SU-DHL-6 (cell line): ENCODE measurements around the gene ADSL.

ENCODE experiments used
- H2AFZ ChIP-seq: fragments of 200-600 bp; sonication (generic); 2 replicates; pipeline ENCODE4 v1.6.1; 2014; ENCODE audit warnings: low read depth, mild to moderate bottlenecking, moderate library complexity, mixed read lengths, antibody characterized with exemption, low read length; ENCODE audit not compliant: severe bottlenecking
- H3F3A ChIP-seq: fragments of 200-600 bp; shearing (Covaris generic); 2 replicates; pipeline ENCODE4 v1.6.0; 2016; ENCODE audit warnings: antibody characterized with exemption, mild to moderate bottlenecking; ENCODE audit not compliant: insufficient read depth
- H3K27ac ChIP-seq: fragments of 200-600 bp; sonication (generic); 2 replicates; pipeline ENCODE4 v1.5.1; 2016; ENCODE audit warnings: low read depth, mild to moderate bottlenecking, low read length, moderate library complexity, mixed read lengths
- H3K27me3 ChIP-seq: fragments of 200-600 bp; sonication (generic), shearing (Covaris generic); 2 replicates; pipeline ENCODE4 v1.6.0; 2014; ENCODE audit warnings: mild to moderate bottlenecking, low read length
- H3K36me3 ChIP-seq: fragments of 200-600 bp; sonication (generic); 2 replicates; pipeline ENCODE4 v1.6.1; 2014; ENCODE audit warnings: mild to moderate bottlenecking, low read length, mixed read lengths
- H3K4me2 ChIP-seq: fragments of 300-600, 200-600 bp; shearing (Covaris generic), sonication (generic); 2 replicates; pipeline ENCODE4 v1.6.0; 2014; ENCODE audit warnings: low read length, low read depth, mild to moderate bottlenecking; ENCODE audit not compliant: poor library complexity, severe bottlenecking
- H3K4me3 ChIP-seq: fragments of 200-600 bp; sonication (generic); 2 replicates; pipeline ENCODE4 v1.5.1; 2014; ENCODE audit warnings: antibody characterized with exemption, low read length, mild to moderate bottlenecking, mixed read lengths; ENCODE audit not compliant: insufficient read depth, poor library complexity, severe bottlenecking
- H3K79me2 ChIP-seq: fragments of 200-600 bp; sonication (generic); 2 replicates; pipeline ENCODE4 v1.6.1; 2014; ENCODE audit warnings: mild to moderate bottlenecking, low read length, moderate library complexity; ENCODE audit not compliant: insufficient read depth
- H3K9ac ChIP-seq: fragments of 200-600 bp; sonication (generic); 2 replicates; pipeline ENCODE4 v1.7.0; 2014; ENCODE audit warnings: mild to moderate bottlenecking, low read length
- H3K9me2 ChIP-seq: fragments of 200-600 bp; sonication (generic); replicated peaks from 2 replicates; pipeline ENCODE4 v1.6.1; 2014; ENCODE audit warnings: low read length; ENCODE audit not compliant: insufficient read depth
- H3K9me3 ChIP-seq: fragments of 200-600 bp; sonication (generic); 2 replicates; pipeline ENCODE4 v1.6.1; 2014; ENCODE audit warnings: low read length, mixed read lengths; ENCODE audit not compliant: insufficient read depth
- H4K20me1 ChIP-seq: fragments of 200-600 bp; sonication (generic); 2 replicates; pipeline ENCODE4 v1.6.1; 2014; ENCODE audit warnings: low read depth, mild to moderate bottlenecking, antibody characterized with exemption, low read length, moderate library complexity, mixed read lengths
- CTCF ChIP-seq: fragments of 200-600 bp; sonication (generic); IDR thresholded peaks from one replicate; pipeline ENCODE4 v1.5.1; 2017; ENCODE audit warnings: antibody characterized with exemption, mild to moderate bottlenecking, low read length, moderate library complexity; ENCODE audit not compliant: insufficient read depth, poor library complexity, severe bottlenecking
- EZH2phosphoT487 ChIP-seq: fragments of 200-600 bp; sonication (generic), shearing (Covaris generic); conservative IDR thresholded peaks from 2 replicates; pipeline ENCODE4 v1.6.1; 2018; ENCODE audit warnings: mild to moderate bottlenecking, antibody characterized with exemption, low read length, moderate library complexity, mixed read lengths

Gene ADSL

GRCh38 chr22:40364431-40364830 lies 18.1 kb downstream of the ADSL start:
- peaks cover 40% of the 10 kb centered on the region for H3K36me3 ChIP-seq
- H3K4me3 ChIP-seq: no peak overlapping the region
- no peak overlapping the region for H2AFZ ChIP-seq
- peaks cover 42% of the 10 kb centered on the region for H3F3A ChIP-seq
- H3K27me3 ChIP-seq: no peaks in the 10 kb centered on the region
- H4K20me1 ChIP-seq: no peaks in the 10 kb centered on the region
- no peaks in the 10 kb centered on the region for H3K9me2 ChIP-seq
- no peak overlapping the region for H3K9ac ChIP-seq
- H3K9me3 ChIP-seq: no peaks in the 10 kb centered on the region
- H3K27ac ChIP-seq: no peak overlapping the region
- H3K4me2 ChIP-seq: no peak overlapping the region
- no peaks in the 10 kb centered on the region for H3K79me2 ChIP-seq
- TF ChIP-seq CTCF (no peak), EZH2phosphoT487 (no peak)

- peaks cover 4% of the 10 kb centered on the region for H3K79me2 ChIP-seq
- H2AFZ ChIP-seq: no peak overlapping the region
- H3K27ac ChIP-seq: no peak overlapping the region
- H3K27me3 ChIP-seq: no peaks in the 10 kb centered on the region
- TF ChIP-seq CTCF (no peak), EZH2phosphoT487 (no peak)
- no peak overlapping the region for H3K4me3 ChIP-seq
- peaks cover 49% of the 10 kb centered on the region for H3F3A ChIP-seq
- H4K20me1 ChIP-seq: no peaks in the 10 kb centered on the region
- H3K36me3 ChIP-seq: peaks cover 32% of the 10 kb centered on the region
- no peaks in the 10 kb centered on the region for H3K9me3 ChIP-seq
- no peak overlapping the region for H3K9ac ChIP-seq
- H3K9me2 ChIP-seq: no peaks in the 10 kb centered on the region
- H3K4me2 ChIP-seq: no peak overlapping the region
These were observed 19.8 kb downstream of the ADSL start for GRCh38 chr22:40366068-40366467.

- Histone ChIP-seq H3K4me3 (no peak overlapping the region), H3K9me2 (no peaks in the 10 kb centered on the region), H3K9me3 (no peaks in the 10 kb centered on the region), H4K20me1 (no peaks in the 10 kb centered on the region), H3K4me2 (no peak overlapping the region), H3F3A (peaks cover 55% of the 10 kb centered on the region), H2AFZ (no peak overlapping the region), H3K27ac (no peak overlapping the region), H3K79me2 (peaks cover 16% of the 10 kb centered on the region), H3K36me3 (peaks cover 27% of the 10 kb centered on the region), H3K9ac (no peak overlapping the region), H3K27me3 (no peaks in the 10 kb centered on the region)
- TF ChIP-seq EZH2phosphoT487 (no peak), CTCF (no peak)
These were observed 21.0 kb downstream of the ADSL start for GRCh38 chr22:40367342-40367741.

GRCh38 chr22:40368016-40368415 lies 21.7 kb downstream of the ADSL start:
- no peaks in the 10 kb centered on the region for H3K9me3 ChIP-seq
- H3K4me3 ChIP-seq: no peak overlapping the region
- H3K36me3 ChIP-seq: peaks cover 20% of the 10 kb centered on the region
- no peak overlapping the region for H3K27ac ChIP-seq
- no peaks in the 10 kb centered on the region for H3K9me2 ChIP-seq
- no peaks in the 10 kb centered on the region for H3K27me3 ChIP-seq
- no peak overlapping the region for H3K9ac ChIP-seq
- no peaks in the 10 kb centered on the region for H4K20me1 ChIP-seq
- TF ChIP-seq EZH2phosphoT487 (no peak), CTCF (no peak)
- H3K79me2 ChIP-seq: peaks cover 23% of the 10 kb centered on the region
- H2AFZ ChIP-seq: no peak overlapping the region
- peaks cover 61% of the 10 kb centered on the region for H3F3A ChIP-seq
- H3K4me2 ChIP-seq: no peak overlapping the region
